Bronchial epithelial cell (primary cell): ENCODE results near the gene P3H2. TPM values are rescaled to one million over a fixed set of nuclear protein-coding genes. Genes with fewer than 3 reads are reported as not detected.

ENCODE experiments used
- DNase-seq: peaks from one replicate; pipeline ENCODE4 v3.0.0-alpha.2; 2010; ENCODE audit warnings: low read depth
- FAIRE-seq: peaks from 2 replicates; lab custom pipeline; 2011; peaks lifted over from hg19 to GRCh38; lab: Jason Lieb, UNC
- H3K27me3 ChIP-seq: 2 replicates; pipeline ENCODE4 v1.5.1; 2011; ENCODE audit warnings: low read length; ENCODE audit not compliant: control insufficient read depth, insufficient read depth
- H3K36me3 ChIP-seq: 2 replicates; pipeline ENCODE4 v1.5.1; 2011; ENCODE audit warnings: low read length; ENCODE audit not compliant: control insufficient read depth, insufficient read depth
- H3K4me3 ChIP-seq: 2 replicates; pipeline ENCODE4 v1.5.1; 2011; ENCODE audit warnings: mild to moderate bottlenecking, low read depth, low read length, control low read depth
- CTCF ChIP-seq: IDR thresholded peaks from 2 replicates; pipeline ENCODE4 v1.5.1; 2011; ENCODE audit warnings: mild to moderate bottlenecking, moderate library complexity, low read length, control low read depth, inconsistent platforms; ENCODE audit not compliant: insufficient read depth, severe bottlenecking
- total RNA-seq: library from RNA; depleted of rRNA; stranded (reverse); fragments of >200 nt; gene quantifications from 2 replicates; pipeline ENCODE4 v1.2.1, GENCODE V29; 2014

The P3H2 gene
- total RNA-seq, 1 donor from 2014 or later = 7.6 TPM

- H3K27me3 ChIP-seq = no peaks in the 10 kb centered on the region
- H3K4me3 ChIP-seq = no peak overlapping the region
- FAIRE-seq = no peak
- DNase-seq = peak; percentile 78
- no peak for TF ChIP-seq CTCF
- H3K36me3 ChIP-seq = no peaks in the 10 kb centered on the region
These were observed 95.8 kb downstream of the P3H2 start for GRCh38 chr3:190024912-190025311.

GRCh38 chr3:190019844-190020243, 100.9 kb downstream of the P3H2 start:
- DNase-seq = no peak

GRCh38 chr3:190019006-190019405, 101.7 kb downstream of the P3H2 start:
- DNase-seq (no peak), FAIRE-seq (no peak)
- TF ChIP-seq CTCF = no peak
- H3K36me3 ChIP-seq = no peaks in the 10 kb centered on the region
- no peaks in the 10 kb centered on the region for H3K27me3 ChIP-seq
- no peak overlapping the region for H3K4me3 ChIP-seq

More at GRCh38 chr3:190019844-190020243, 100.9 kb downstream of the P3H2 start:
- H3K36me3 ChIP-seq = no peaks in the 10 kb centered on the region
- TF ChIP-seq CTCF = no peak
- no peak overlapping the region for H3K4me3 ChIP-seq
- FAIRE-seq = no peak
- H3K27me3 ChIP-seq = no peaks in the 10 kb centered on the region

GRCh38 chr3:190018460-190018859, 102.2 kb downstream of the P3H2 start:
- FAIRE-seq = no peak
- no peak overlapping the region for H3K4me3 ChIP-seq
- TF ChIP-seq CTCF = no peak

GRCh38 chr3:190017521-190018288, 103.0 kb downstream of the P3H2 start:
- DNase-seq (peak; percentile 85), FAIRE-seq (no peak)
- no peaks in the 10 kb centered on the region for H3K36me3 ChIP-seq
- H3K4me3 ChIP-seq = no peak overlapping the region
- TF ChIP-seq CTCF = peak; percentile 39
- no peaks in the 10 kb centered on the region for H3K27me3 ChIP-seq

More at GRCh38 chr3:190018460-190018859, 102.2 kb downstream of the P3H2 start:
- DNase-seq = no peak
- Histone ChIP-seq H3K27me3 (no peaks in the 10 kb centered on the region), H3K36me3 (no peaks in the 10 kb centered on the region)
